EH (cell line): ENCODE measurements around the gene FPR2.
"Not testable (repeated sequence)": the region's sequence is repeated elsewhere in the genome, so short reads cannot be mapped to it uniquely, and the experiment has no call there.

ENCODE experiments used
- DNase-seq: peaks from one replicate; pipeline ENCODE4 v3.0.0-alpha.2; 2015; ENCODE audit warnings: low read depth

Gene FPR2

GRCh38 chr19:51805396-51805795, 44.4 kb downstream of the FPR2 start:
- not testable (repeated sequence) for DNase-seq

GRCh38 chr19:51806571-51806970, 45.6 kb downstream of the FPR2 start:
- not testable (repeated sequence) for DNase-seq

GRCh38 chr19:51807111-51807701, 46.2 kb downstream of the FPR2 start:
- DNase-seq: peak; percentile 44

- no peak for DNase-seq
Measured at GRCh38 chr19:51807925-51808324, 46.9 kb downstream of the FPR2 start.

- DNase-seq: peak; percentile 62
Measured at GRCh38 chr19:51808333-51808986, 47.5 kb downstream of the FPR2 start.

- DNase-seq: no peak
Measured at GRCh38 chr19:51809787-51810186, 48.8 kb downstream of the FPR2 start.

- DNase-seq: peak; percentile 8
Measured at GRCh38 chr19:51810223-51810622, 49.2 kb downstream of the FPR2 start.

- no peak for DNase-seq
Measured at GRCh38 chr19:51811344-51811743, 50.4 kb downstream of the FPR2 start.

- no peak for DNase-seq
Measured at GRCh38 chr19:51815043-51815442, 54.1 kb downstream of the FPR2 start.

- no peak for DNase-seq
Measured at GRCh38 chr19:51816711-51817110, 55.7 kb downstream of the FPR2 start.

GRCh38 chr19:51820011-51820410, 59.0 kb downstream of the FPR2 start:
- no peak for DNase-seq
